ENCODE data around the gene LRRC27. TPM values are rescaled to one million over a fixed set of nuclear protein-coding genes. Genes with fewer than 3 reads are reported as not detected.

The LRRC27 gene
- polyA plus RNA-seq, 1 experiment, result 9.2 TPM

GRCh38 chr10:132363376-132363775, 31.4 kb downstream of the LRRC27 start:
- no peak for TF ChIP-seq CTCF (IDR thresholded peaks at IDR 0.05; ENCODE audit: low read depth, low read length)
- no peak overlapping the region for H3K27ac ChIP-seq (ENCODE audit: low read depth, low read length)
- H3K27me3 ChIP-seq (ENCODE audit: control insufficient read depth, insufficient read depth, low read length), result no peaks in the 10 kb centered on the region
- no peak overlapping the region for H3K4me3 ChIP-seq (ENCODE audit: low read depth, low read length)
- ChIA-PET POLR2A (no interaction called here), CTCF (no interaction called here)
- peaks cover 18% of the 10 kb centered on the region for H3K9me3 ChIP-seq (ENCODE audit: control insufficient read depth, insufficient read depth, low read length)
- no peak for DNase-seq (ENCODE audit: low read depth, low spot score)

DNA sequence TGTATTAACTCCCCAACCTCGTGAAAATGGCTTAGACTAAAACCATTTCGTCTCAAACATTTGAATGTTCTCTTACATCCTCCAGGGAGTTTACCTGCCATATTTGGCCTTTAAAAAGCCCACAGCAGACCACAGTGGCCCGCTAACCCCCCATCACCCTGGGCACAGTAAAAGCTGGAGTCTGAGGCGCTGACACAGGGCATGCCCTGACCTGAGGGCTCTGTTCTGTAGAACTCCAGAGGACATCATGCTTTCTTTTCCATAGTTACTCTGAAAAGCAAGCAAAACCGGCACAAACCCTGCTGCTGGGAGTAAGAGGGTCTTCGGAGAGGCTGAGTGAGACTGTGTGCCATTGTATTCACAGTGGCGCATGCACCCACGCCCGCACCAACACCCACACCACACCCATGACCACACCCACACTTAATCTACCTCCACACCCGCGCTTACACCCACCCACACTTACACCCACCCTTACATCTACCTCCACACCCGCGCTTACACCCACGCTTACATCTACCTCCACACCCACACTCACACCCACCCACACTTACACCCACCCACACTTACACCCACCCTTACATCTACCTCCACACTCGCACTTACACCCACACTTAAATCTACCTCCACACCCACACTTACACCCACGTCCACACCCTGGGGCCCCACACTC, 32.1 kb downstream of the LRRC27 start:
- CTCF ChIA-PET, result no interaction called here

GRCh38 chr10:132364594-132364970, 32.6 kb downstream of the LRRC27 start:
- Histone ChIP-seq H3K27me3 (ENCODE audit: control insufficient read depth, insufficient read depth, low read length) (no peaks in the 10 kb centered on the region), H3K27ac (ENCODE audit: low read depth, low read length) (no peak overlapping the region), H3K9me3 (ENCODE audit: control insufficient read depth, insufficient read depth, low read length) (peaks cover 8% of the 10 kb centered on the region), H3K4me3 (ENCODE audit: low read depth, low read length) (no peak overlapping the region)
- DNase-seq (ENCODE audit: low read depth, low spot score), result no peak
- ChIA-PET CTCF (no interaction called here), POLR2A (no interaction called here)
- no peak for TF ChIP-seq CTCF (IDR thresholded peaks at IDR 0.05; ENCODE audit: low read depth, low read length)

More for the DNA sequence above, 32.1 kb downstream of the LRRC27 start:
- POLR2A ChIA-PET, result no interaction called here
- peak; percentile 38 for DNase-seq (ENCODE audit: low read depth, low spot score)
- H3K27ac ChIP-seq (ENCODE audit: low read depth, low read length), result peak overlapping the region; percentile 42
- H3K27me3 ChIP-seq (ENCODE audit: control insufficient read depth, insufficient read depth, low read length), result no peaks in the 10 kb centered on the region
- no peak overlapping the region for H3K4me3 ChIP-seq (ENCODE audit: low read depth, low read length)
- H3K9me3 ChIP-seq (ENCODE audit: control insufficient read depth, insufficient read depth, low read length), result peaks cover 12% of the 10 kb centered on the region
- no peak for TF ChIP-seq CTCF (IDR thresholded peaks at IDR 0.05; ENCODE audit: low read depth, low read length)

DNA sequence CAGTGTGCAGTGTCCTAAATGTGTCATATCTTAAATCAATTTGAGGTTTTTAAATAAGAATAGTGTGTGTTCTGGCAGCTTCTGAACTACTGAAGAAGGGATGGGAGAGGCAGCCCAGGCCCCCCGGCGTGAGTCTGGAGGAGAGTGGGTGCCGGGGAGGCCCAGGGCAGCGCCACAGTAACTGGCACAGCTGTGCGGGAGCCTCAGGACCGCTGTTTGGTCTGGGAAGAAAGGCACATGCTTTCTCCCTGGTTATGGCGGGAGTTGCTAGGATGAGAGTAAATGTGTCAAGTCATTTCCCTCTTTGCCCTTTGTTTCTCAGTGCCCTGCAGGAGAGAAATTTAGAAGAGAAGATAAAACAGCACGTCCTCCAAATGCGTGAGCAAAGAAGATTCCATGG, 33.1 kb downstream of the LRRC27 start:
- Histone ChIP-seq H3K27ac (ENCODE audit: low read depth, low read length) (no peak overlapping the region), H3K27me3 (ENCODE audit: control insufficient read depth, insufficient read depth, low read length) (no peaks in the 10 kb centered on the region), H3K4me3 (ENCODE audit: low read depth, low read length) (no peak overlapping the region), H3K9me3 (ENCODE audit: control insufficient read depth, insufficient read depth, low read length) (peaks cover 8% of the 10 kb centered on the region)
- TF ChIP-seq CTCF (IDR thresholded peaks at IDR 0.05; ENCODE audit: low read depth, low read length), result no peak
- no peak for DNase-seq (ENCODE audit: low read depth, low spot score)
- POLR2A ChIA-PET, result no interaction called here
- CTCF ChIA-PET, result no interaction called here

- DNase-seq (ENCODE audit: low read depth, low spot score), result no peak
These were observed 34.0 kb downstream of the LRRC27 start for GRCh38 chr10:132366006-132366405.

More at GRCh38 chr10:132366006-132366405, 34.0 kb downstream of the LRRC27 start:
- Histone ChIP-seq H3K27ac (ENCODE audit: low read depth, low read length) (no peak overlapping the region), H3K27me3 (ENCODE audit: control insufficient read depth, insufficient read depth, low read length) (no peaks in the 10 kb centered on the region), H3K9me3 (ENCODE audit: control insufficient read depth, insufficient read depth, low read length) (peaks cover 8% of the 10 kb centered on the region), H3K4me3 (ENCODE audit: low read depth, low read length) (no peak overlapping the region)
- no peak for TF ChIP-seq CTCF (IDR thresholded peaks at IDR 0.05; ENCODE audit: low read depth, low read length)
- CTCF ChIA-PET, result no interaction called here
- POLR2A ChIA-PET, result no interaction called here
